ENCODE measurements around the gene USP36. TPM values are rescaled to one million over a fixed set of nuclear protein-coding genes. Genes with fewer than 3 reads are reported as not detected.

Gene USP36
- total RNA-seq, 4 donors from 2014 or later: 36.7 to 63.6 (median 45.2) TPM

- intact Hi-C loops (cut with DNase I; ENCODE audit: low total_unique reads): no loop called here
- no peak for TF ChIP-seq POLR2A (IDR thresholded peaks at IDR 0.05)
- no peak for TF ChIP-seq CTCF (IDR thresholded peaks at IDR 0.05)
- H3K4me3 ChIP-seq (ENCODE audit: low read depth, poor library complexity, severe bottlenecking): no peak overlapping the region
- DNase-seq (ENCODE audit: low spot score in 2 of 2): no peak
- WGBS, 2 donors: 93 to 94% methylated on average over 24 to 25 of the region's 25 CpGs
These were observed 15.0 kb upstream of the USP36 start for GRCh38 chr17:78855561-78856165.

- intact Hi-C loops (cut with DNase I; ENCODE audit: low total_unique reads): no loop called here
- TF ChIP-seq POLR2A (IDR thresholded peaks at IDR 0.05) (no peak), CTCF (IDR thresholded peaks at IDR 0.05) (no peak)
- no peak overlapping the region for H3K4me3 ChIP-seq (ENCODE audit: low read depth, poor library complexity, severe bottlenecking)
- WGBS, 2 donors: 82 to 88% methylated on average over 7 to 8 of the region's 9 CpGs
- no peak for DNase-seq (ENCODE audit: low spot score in 2 of 2)
These were observed 13.9 kb upstream of the USP36 start for GRCh38 chr17:78854508-78854907.

- DNase-seq (ENCODE audit: low spot score in 2 of 2): no peak
- WGBS, 2 donors: 69 to 79% methylated on average over 11 of the region's 11 CpGs
- intact Hi-C loops (cut with DNase I; ENCODE audit: low total_unique reads): no loop called here
- no peak for TF ChIP-seq POLR2A (IDR thresholded peaks at IDR 0.05)
- TF ChIP-seq CTCF (IDR thresholded peaks at IDR 0.05): no peak
- H3K4me3 ChIP-seq (ENCODE audit: low read depth, poor library complexity, severe bottlenecking): no peak overlapping the region
These were observed 13.3 kb upstream of the USP36 start for GRCh38 chr17:78853926-78854394.

- intact Hi-C loops (cut with DNase I; ENCODE audit: low total_unique reads): no loop called here
- no peak for DNase-seq (ENCODE audit: low spot score in 2 of 2)
- H3K4me3 ChIP-seq (ENCODE audit: low read depth, poor library complexity, severe bottlenecking): no peak overlapping the region
- TF ChIP-seq CTCF (IDR thresholded peaks at IDR 0.05): no peak
- no peak for TF ChIP-seq POLR2A (IDR thresholded peaks at IDR 0.05)
- 88 to 90% methylated on average over 16 of the region's 16 CpGs for WGBS, 2 donors
These were observed 12.1 kb upstream of the USP36 start for GRCh38 chr17:78852709-78853121.

- no peak overlapping the region for H3K4me3 ChIP-seq (ENCODE audit: low read depth, poor library complexity, severe bottlenecking)
- DNase-seq (ENCODE audit: low spot score in 2 of 2): no peak
- WGBS, 2 donors: 93 to 95% methylated on average over 5 of the region's 5 CpGs
- TF ChIP-seq CTCF (IDR thresholded peaks at IDR 0.05) (no peak), POLR2A (IDR thresholded peaks at IDR 0.05) (no peak)
- intact Hi-C loops (cut with DNase I; ENCODE audit: low total_unique reads): no loop called here
These were observed 8.4 kb upstream of the USP36 start for GRCh38 chr17:78849026-78849425.

- 93 to 97% methylated on average over 3 of the region's 3 CpGs for WGBS, 2 donors
- intact Hi-C loops (cut with DNase I; ENCODE audit: low total_unique reads): no loop called here
- no peak overlapping the region for H3K4me3 ChIP-seq (ENCODE audit: low read depth, poor library complexity, severe bottlenecking)
- no peak for TF ChIP-seq POLR2A (IDR thresholded peaks at IDR 0.05)
- no peak for TF ChIP-seq CTCF (IDR thresholded peaks at IDR 0.05)
- no peak for DNase-seq (ENCODE audit: low spot score in 2 of 2)
These were observed 6.4 kb upstream of the USP36 start for GRCh38 chr17:78847052-78847451.

All from lower leg skin (tissue), 4 donors.